Ramos (cell line): ENCODE data around the gene PXN.

Experiments
- in situ Hi-C: fragments of 300-500 bp; cut with MboI; formaldehyde crosslinking; loops from one replicate; pipeline ENCODE4 v1.14.3; 2022; ENCODE audit warnings: low sequenced_read_pairs; ENCODE audit not compliant: unreplicated experiment

The PXN gene

DNA sequence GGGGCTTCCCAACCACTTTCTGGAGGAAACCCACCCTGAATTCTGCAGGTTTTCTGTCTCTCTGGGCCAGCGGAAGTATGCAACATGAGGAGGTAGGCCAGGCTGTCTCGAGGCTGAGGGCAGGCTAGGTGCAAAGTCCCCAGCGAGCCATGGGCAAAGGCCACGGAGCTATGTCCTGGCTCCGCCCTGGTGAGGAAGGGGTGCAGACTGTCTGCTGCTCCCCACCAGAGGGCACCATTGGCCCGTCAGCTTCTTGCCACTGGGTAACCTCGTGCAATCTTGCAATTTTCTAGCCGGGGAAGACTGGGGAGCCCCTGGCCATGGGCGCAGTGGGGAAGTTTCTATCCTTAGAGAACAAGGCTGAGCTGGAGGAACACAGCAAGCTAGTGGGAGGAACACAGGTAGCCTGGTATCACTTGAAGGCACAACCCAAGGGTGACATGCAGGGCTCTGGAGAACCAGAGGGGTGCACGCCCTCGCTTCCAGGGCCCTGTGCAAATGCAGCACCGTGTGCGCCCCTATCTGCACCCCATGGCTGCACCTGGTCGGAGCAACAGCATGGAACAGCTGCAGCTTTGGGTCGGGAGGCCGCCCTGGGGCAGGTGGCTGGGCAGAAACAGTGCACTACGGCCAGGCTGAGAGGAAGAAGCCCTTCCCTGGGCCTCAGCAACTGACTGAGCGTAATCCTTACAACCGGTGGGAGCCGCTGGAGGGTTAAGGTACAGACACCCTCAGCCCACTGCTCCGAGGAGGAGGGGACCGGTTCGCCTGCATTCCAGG is 37.0 kb downstream of the PXN start:
- in situ Hi-C loops: no loop called here

DNA sequence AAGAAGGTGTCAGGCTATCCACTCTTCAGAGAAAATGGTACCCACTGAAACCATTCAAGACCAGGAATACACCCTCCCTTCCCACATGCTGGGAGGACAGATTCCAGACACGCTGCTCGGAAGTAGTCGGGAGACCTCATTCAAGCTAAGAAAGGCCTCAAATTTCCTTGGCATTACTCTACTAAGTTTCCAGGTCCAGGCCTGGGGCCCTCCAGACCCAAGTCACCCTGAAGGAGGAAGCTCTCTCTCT is 37.6 kb downstream of the PXN start:
- in situ Hi-C loops: no loop called here

GRCh38 chr12:120227233-120228040 is 38.1 kb downstream of the PXN start:
- in situ Hi-C loops: no loop called here

- in situ Hi-C loops: no loop called here
These were observed 39.5 kb downstream of the PXN start for GRCh38 chr12:120225852-120226640.

- in situ Hi-C loops: no loop called here
These were observed 40.4 kb downstream of the PXN start for GRCh38 chr12:120225200-120225558.

GRCh38 chr12:120224304-120225199 is 41.0 kb downstream of the PXN start:
- in situ Hi-C loops: no loop called here

GRCh38 chr12:120223458-120224303 is 41.8 kb downstream of the PXN start:
- in situ Hi-C loops: no loop called here

DNA sequence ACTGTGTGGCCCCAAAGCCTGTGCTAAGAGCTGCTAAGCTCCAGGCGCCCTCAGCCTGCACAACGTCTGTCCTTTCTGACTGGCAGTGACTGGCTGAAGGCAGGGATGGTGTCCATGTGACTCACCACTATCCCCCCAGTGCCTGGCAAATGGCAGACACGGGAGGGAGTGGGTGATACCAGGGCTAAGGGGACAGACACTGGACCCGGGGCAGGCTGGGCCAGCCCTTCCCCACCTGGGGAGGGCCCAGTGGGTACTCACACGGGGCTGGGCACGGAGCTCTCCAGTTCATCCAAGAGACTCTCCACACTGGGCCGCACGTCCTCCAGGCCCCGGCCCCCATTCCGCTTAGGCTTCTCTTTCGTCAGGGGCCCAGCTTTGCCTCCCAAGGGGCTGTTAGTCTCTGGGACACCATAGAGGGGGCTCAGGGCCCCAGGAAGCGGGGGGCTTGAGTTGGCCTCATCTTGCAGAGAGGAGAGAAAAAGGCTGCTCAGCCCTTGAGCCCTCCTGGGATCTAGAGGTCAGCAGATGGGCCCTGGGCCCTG is 43.2 kb downstream of the PXN start:
- in situ Hi-C loops: no loop called here

DNA sequence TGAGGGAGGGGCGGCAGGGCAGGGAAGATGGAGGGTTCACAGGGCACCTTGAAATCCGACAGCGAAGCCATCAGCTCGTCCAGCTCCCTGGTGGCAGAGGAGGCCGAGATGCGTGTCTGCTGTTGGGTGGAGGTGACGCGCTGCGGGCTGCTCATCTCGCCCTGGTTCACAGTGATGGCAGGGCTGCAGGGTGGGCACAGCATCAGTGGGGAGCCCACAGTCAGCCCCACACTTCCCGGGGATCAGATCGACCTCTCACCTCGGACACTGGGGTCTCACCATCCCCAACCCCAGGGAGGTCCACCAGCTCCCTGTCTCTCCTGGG is 44.0 kb downstream of the PXN start:
- in situ Hi-C loops: no loop called here

GRCh38 chr12:120220838-120221575 is 44.5 kb downstream of the PXN start:
- in situ Hi-C loops: no loop called here

GRCh38 chr12:120218680-120219606 is 46.6 kb downstream of the PXN start:
- in situ Hi-C loops: no loop called here

DNA sequence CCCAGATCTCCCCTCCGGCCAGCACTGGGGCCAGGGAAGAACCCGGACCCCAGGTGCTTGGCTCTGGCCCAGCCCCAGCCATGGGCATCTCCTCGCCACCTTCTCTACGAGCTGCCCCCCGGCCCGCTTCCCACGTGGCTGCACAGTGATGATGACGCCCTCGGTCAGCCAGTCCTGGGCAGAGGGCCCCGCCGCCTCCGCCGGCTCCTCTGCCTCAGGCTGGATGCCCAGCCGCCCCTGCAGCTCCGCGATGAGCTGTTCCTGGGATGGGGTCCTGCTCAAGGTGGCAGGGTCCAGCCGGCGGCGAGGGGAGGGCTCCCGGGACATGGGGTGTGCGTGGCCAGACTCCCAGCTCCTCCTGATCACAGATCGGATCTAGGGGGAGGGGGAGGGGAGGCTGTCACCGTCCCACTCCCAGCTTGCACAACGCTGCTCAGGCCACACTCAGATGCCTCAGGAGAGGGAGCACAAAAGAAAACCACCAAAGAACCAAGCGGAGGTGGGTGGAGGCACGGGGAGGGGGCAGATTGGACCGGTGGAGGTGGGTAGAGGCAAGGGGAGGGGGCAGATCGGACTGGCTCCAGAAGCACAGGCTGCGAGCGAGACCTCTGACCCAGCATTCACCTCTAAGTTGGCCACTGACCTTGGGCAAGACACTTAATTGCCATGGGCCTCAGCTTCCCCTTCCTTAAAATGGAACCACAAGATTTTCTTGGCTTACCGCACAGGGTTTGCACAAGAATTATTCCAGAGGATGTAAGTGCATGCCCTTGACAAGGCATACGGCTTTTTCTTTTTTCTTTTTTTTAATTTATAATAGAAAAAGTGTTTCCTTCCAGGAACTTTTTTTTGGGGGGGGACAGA is 48.6 kb downstream of the PXN start:
- in situ Hi-C loops: no loop called here

DNA sequence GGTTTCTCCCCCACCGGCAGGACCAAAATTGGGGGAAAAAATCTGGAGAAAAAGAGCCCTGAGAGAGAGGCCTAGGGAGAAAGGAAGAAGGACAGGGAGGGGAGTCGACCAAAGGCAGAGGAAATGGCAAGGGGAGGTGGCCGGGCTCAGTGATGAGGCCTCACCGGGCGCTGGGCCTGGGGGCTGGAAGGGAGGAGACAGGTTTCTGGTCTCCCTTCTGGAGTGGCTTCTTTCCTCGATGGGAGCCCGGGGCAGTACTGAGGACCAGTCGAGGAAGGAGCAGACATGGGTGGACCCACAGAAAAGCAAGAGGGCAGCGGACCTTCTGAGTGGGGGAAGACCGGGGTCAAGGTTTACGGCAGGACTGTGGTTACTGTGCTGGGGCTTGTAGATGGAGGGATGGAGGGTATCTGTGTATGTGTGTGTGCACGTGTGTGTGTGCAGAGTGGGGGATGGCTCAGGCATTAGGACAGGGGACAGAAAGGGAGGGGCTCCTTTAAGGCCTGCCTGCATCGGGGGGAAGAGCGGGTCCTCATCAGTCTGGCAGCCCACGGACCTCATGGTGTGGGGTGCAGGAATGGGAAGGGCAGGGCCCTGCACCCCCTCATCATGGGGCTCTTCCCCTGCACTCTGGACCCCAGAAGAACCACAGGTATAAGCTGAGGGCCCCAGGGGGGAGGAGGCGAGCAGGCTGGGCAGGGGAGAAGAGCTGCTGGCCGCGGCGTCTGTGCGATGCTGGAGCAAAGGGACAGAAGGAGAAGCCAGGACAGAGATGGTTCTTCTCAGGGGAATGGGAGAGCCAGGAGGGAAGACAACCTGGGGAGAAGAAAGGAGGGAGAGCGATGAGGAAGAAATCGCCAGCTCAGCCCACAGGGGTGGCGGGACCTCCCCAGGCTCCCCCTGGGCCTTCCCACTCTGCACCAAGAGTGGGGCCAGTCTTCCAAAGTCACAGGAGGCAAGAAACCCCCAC is 49.5 kb downstream of the PXN start:
- in situ Hi-C loops: no loop called here

- in situ Hi-C loops: no loop called here
These were observed 50.2 kb downstream of the PXN start for GRCh38 chr12:120215357-120215735.

DNA sequence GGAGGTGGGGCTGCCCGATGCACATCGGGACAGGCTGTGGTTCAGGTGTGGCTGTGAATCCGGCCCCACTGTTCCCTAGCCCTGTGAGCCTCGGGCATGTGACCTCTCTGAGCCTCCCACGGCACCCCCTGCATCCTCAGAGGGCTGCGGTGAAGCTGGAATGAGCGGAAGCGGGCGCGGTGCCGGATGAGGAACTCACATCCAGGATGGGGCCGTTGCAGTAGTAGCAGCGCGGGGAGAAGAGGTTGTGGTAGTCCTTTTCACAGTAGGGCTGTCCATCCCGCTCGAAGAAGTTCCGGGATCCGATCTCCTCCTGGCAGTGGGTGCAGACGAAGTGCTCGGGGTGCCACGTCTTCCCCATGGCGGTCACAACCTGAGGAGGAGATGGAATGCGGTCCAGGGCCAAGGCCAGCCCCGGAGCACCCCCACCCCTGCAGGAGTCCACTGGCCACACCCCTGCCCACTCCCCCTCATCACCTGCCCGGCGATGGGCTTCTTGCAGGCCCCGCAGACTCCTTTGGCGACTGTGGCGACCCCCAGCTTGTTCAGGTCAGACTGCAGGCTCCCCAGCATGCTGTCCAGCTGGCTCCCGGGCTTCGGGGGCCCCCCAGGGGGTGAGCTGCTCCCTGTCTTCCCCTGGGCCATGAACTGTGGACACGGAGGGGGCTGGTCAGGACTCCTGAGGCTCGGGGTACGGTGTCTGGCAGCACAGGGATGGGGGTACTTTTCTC is 50.7 kb downstream of the PXN start:
- in situ Hi-C loops: no loop called here
